NCI-H2196 (cell line): ENCODE measurements around the gene NEUROG1.
A peak's percentile ranks its signal among the peaks of the same experiment; 100 is the strongest.

ENCODE experiments used
- DNase-seq: peaks from one replicate; lab custom pipeline; 2025; ENCODE audit not compliant: unreplicated experiment; lab: John Stamatoyannopoulos, UW

The NEUROG1 gene

GRCh38 chr5:135564331-135564730 is 28.6 kb upstream of the NEUROG1 start:
- DNase-seq: no peak

- no peak for DNase-seq
These were observed 25.5 kb upstream of the NEUROG1 start for GRCh38 chr5:135561266-135561665.

- DNase-seq: peak; percentile 93
These were observed 25.1 kb upstream of the NEUROG1 start for GRCh38 chr5:135560858-135561257.

- DNase-seq: no peak
These were observed 23.6 kb upstream of the NEUROG1 start for GRCh38 chr5:135559354-135559753.

- DNase-seq: no peak
These were observed 21.5 kb upstream of the NEUROG1 start for GRCh38 chr5:135557076-135557838.

- DNase-seq: no peak
These were observed 20.9 kb upstream of the NEUROG1 start for GRCh38 chr5:135556620-135557019.

- no peak for DNase-seq
These were observed 19.8 kb upstream of the NEUROG1 start for GRCh38 chr5:135555530-135555929.

- peak; percentile 39 for DNase-seq
These were observed 18.1 kb upstream of the NEUROG1 start for GRCh38 chr5:135553688-135554462.

GRCh38 chr5:135551593-135552447 is 16.1 kb upstream of the NEUROG1 start:
- peak; percentile 79 for DNase-seq

- no peak for DNase-seq
These were observed 13.6 kb upstream of the NEUROG1 start for GRCh38 chr5:135549413-135549812.

GRCh38 chr5:135547590-135548254 is 12.0 kb upstream of the NEUROG1 start:
- DNase-seq: peak; percentile 63

GRCh38 chr5:135546912-135547311 is 11.1 kb upstream of the NEUROG1 start:
- no peak for DNase-seq

- DNase-seq: no peak
These were observed 10.3 kb upstream of the NEUROG1 start for GRCh38 chr5:135546101-135546500.

GRCh38 chr5:135545099-135545498 is 9.3 kb upstream of the NEUROG1 start:
- no peak for DNase-seq

- DNase-seq: no peak
These were observed 7.9 kb upstream of the NEUROG1 start for GRCh38 chr5:135543485-135544304.

GRCh38 chr5:135543001-135543484 is 7.3 kb upstream of the NEUROG1 start:
- no peak for DNase-seq

- DNase-seq: no peak
These were observed 6.2 kb upstream of the NEUROG1 start for GRCh38 chr5:135541807-135542502.

- DNase-seq: no peak
These were observed 3.8 kb upstream of the NEUROG1 start for GRCh38 chr5:135539430-135540005.

- no peak for DNase-seq
These were observed 2.5 kb upstream of the NEUROG1 start for GRCh38 chr5:135538261-135538660.
